ENCODE results near the gene MINDY3.

The MINDY3 gene

GRCh38 chr10:15743443-15743842 is 116.9 kb downstream of the MINDY3 start:
- Histone ChIP-seq H3K36me3 (no peaks in the 10 kb centered on the region), H3K9me3 (no peaks in the 10 kb centered on the region), H3K4me3 (ENCODE audit: low read depth, low read length) (no peak overlapping the region), H3K27me3 (no peaks in the 10 kb centered on the region), H3K4me1 (no peaks in the 10 kb centered on the region)
- DNase-seq = no peak
- TF ChIP-seq CTCF (IDR thresholded peaks at IDR 0.05; ENCODE audit: low read depth, low read length) = no peak

- H3K9me3 ChIP-seq = no peaks in the 10 kb centered on the region
- H3K36me3 ChIP-seq = no peaks in the 10 kb centered on the region
- TF ChIP-seq CTCF (IDR thresholded peaks at IDR 0.05; ENCODE audit: low read depth, low read length) = no peak
- no peaks in the 10 kb centered on the region for H3K27me3 ChIP-seq
- H3K4me1 ChIP-seq = no peaks in the 10 kb centered on the region
- DNase-seq = no peak
- no peak overlapping the region for H3K4me3 ChIP-seq (ENCODE audit: low read depth, low read length)
These were observed 117.5 kb downstream of the MINDY3 start for GRCh38 chr10:15742836-15743235.

- no peak for TF ChIP-seq CTCF (IDR thresholded peaks at IDR 0.05; ENCODE audit: low read depth, low read length)
- H3K4me3 ChIP-seq (ENCODE audit: low read depth, low read length) = no peak overlapping the region
These were observed 118.2 kb downstream of the MINDY3 start for GRCh38 chr10:15742102-15742501.

GRCh38 chr10:15741581-15741980 is 118.7 kb downstream of the MINDY3 start:
- no peaks in the 10 kb centered on the region for H3K9me3 ChIP-seq
- no peaks in the 10 kb centered on the region for H3K4me1 ChIP-seq
- no peak for DNase-seq
- no peak for TF ChIP-seq CTCF (IDR thresholded peaks at IDR 0.05; ENCODE audit: low read depth, low read length)
- no peaks in the 10 kb centered on the region for H3K27me3 ChIP-seq
- no peaks in the 10 kb centered on the region for H3K36me3 ChIP-seq
- no peak overlapping the region for H3K4me3 ChIP-seq (ENCODE audit: low read depth, low read length)

More at GRCh38 chr10:15742102-15742501, 118.2 kb downstream of the MINDY3 start:
- no peaks in the 10 kb centered on the region for H3K4me1 ChIP-seq
- no peaks in the 10 kb centered on the region for H3K9me3 ChIP-seq
- no peaks in the 10 kb centered on the region for H3K27me3 ChIP-seq
- H3K36me3 ChIP-seq = no peaks in the 10 kb centered on the region
- DNase-seq = no peak

- no peaks in the 10 kb centered on the region for H3K9me3 ChIP-seq
- TF ChIP-seq CTCF (IDR thresholded peaks at IDR 0.05; ENCODE audit: low read depth, low read length) = no peak
- H3K4me1 ChIP-seq = no peaks in the 10 kb centered on the region
- DNase-seq = no peak
- H3K36me3 ChIP-seq = no peaks in the 10 kb centered on the region
- H3K4me3 ChIP-seq (ENCODE audit: low read depth, low read length) = no peak overlapping the region
- H3K27me3 ChIP-seq = no peaks in the 10 kb centered on the region
These were observed 120.0 kb downstream of the MINDY3 start for GRCh38 chr10:15740261-15740660.

GRCh38 chr10:15739254-15739970 is 120.9 kb downstream of the MINDY3 start:
- Histone ChIP-seq H3K36me3 (no peaks in the 10 kb centered on the region), H3K4me1 (no peaks in the 10 kb centered on the region), H3K4me3 (ENCODE audit: low read depth, low read length) (no peak overlapping the region), H3K9me3 (no peaks in the 10 kb centered on the region), H3K27me3 (no peaks in the 10 kb centered on the region)
- no peak for TF ChIP-seq CTCF (IDR thresholded peaks at IDR 0.05; ENCODE audit: low read depth, low read length)
- no peak for DNase-seq
